HG02798 (cell line): ENCODE measurements around the gene HOXB5.
A peak's percentile ranks its signal among the peaks of the same experiment; 100 is the strongest.

ENCODE experiments used
- ATAC-seq: cut with Tn5 transposase; IDR thresholded peaks from one replicate; pipeline ENCODE4 v1.9.1; 2021; ENCODE audit warnings: mild to moderate bottlenecking; ENCODE audit not compliant: unreplicated experiment, poor library complexity

The HOXB5 gene

DNA sequence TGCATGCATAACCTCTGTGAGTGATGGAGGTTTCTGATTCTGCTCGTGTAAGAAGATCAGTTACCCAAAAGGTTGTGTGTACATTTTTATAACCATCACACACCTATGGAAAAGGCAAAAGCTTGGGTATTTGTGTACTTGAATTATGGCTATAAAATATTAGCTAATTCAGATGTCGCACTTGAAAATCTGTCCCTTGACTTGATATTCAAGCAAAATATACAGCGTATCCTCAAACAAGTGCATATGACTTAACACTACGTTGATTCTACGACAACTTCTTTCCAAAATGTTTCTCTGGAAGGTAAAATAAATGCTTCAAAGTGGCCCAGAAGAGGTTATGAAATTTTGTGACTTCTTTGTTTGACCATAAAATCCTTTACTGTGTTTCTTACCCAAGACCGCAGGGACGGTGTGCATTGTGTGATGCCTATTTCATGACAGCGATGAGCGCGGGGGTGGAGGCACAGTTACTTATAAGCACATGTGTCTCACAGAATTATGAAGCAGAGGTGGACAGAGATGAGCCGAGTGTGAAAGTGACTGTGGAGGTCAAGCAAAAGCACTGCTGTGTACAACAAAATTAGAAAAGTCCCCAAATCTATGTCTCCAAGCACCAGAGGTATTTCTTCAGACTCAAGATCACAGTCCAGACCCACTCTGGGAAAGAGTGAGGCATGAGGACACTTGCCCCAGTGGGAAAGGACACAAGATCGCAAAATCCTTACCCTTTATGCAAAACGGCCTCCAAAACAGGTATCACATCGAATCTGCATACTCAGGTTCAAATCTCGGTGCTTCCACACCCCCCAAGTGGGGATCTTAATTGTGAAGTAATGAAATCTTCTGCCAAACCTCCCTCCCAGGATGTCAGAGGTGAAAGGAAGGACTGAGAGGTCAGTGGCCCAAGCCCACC lies 36.7 kb upstream of the HOXB5 start:
- ATAC-seq: no peak

DNA sequence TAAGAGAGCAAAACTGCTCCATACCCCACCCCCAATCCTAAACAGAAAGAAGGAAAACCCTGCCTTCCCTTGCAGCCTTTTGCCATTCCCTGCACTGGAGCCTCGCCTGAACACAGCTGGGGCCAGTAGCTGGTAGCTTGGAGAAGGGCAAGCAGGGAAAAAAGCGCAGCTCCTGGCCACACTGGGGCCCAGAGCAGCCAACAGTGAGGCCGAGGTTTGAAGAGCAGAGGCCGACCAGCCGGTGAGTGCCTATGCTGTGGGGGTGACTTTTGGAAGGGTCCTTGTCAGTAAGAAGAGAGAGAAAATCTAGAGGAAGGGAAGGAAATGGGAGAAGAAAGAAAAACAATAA lies 35.8 kb upstream of the HOXB5 start:
- no peak for ATAC-seq

DNA sequence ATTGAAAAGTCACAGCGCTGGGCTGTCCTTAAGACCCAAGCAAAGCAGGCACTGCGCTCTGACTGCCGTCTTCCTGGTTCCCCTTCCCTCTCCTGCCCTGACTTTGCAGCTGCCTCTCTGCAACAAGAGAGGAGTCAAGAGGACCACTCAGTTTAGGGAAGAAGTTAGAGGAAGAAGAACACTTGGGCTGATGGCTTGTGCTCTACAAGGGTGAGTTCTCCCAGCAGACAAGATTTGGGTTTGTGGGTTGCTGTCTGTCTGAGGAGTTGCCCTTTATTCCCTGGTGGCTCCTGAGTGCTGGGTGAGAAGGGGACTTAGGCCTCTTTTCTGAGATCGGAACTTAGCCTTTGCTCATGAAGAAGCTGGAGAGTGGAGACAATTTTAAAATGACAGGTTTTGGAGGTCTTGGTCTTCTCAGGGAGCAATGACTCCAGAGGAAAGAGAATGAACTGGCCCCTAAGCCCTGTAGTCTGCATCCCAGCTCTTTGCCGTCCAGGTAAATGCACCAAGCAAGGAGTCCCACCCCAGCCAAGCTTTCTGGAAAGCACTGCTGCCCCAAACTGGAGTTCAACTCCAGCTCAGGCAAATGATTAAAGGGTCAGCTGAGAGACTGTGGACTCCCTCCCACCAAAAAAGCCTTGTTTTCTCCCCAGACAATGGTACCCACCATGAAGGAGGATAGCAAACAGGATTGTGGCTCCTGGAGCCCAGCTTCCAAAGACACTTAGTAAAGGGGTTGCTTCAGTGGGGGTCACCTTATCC lies 35.3 kb upstream of the HOXB5 start:
- ATAC-seq: no peak

DNA sequence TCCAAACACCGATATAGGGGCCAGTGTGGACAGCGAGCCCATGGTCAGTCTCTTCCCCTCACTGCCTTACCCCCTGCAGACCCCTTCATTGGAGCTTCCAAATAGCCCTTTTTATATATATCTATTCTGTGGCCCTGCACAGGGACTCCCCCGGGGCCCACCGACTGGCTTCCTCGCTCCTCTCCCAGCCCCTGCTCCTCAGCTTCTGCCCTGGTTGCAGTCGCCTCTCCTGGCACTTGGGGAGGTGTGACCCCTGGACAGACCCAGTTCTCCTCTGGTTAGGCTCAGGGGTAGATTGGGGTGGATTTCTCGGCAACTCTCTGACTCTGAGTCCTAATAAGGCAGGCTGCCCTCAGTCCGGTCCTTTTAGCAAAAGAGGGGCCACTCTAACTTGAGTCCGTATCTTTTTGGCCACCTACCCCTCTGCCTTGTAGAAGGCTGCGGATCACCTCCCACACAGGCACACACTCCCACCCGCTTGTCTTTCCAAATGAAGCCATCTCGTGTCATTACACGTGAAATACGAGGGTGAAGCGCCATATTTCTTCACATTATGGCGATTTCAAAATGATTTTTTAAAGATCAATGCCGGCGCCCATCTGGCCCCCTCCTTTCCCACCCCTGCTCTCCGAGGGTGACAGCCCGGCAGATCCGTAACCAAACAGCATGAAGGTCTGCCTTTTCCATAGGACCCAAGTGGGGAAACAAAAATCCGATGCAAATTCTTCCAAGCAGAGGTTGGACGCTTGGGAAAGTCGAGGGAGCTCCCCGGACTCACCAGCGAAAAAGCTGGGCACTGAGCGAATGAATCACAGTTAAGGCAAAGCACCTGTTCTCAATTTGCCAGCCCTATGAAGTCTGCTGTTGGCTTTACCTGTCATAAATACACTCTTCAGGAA lies 34.3 kb upstream of the HOXB5 start:
- no peak for ATAC-seq

DNA sequence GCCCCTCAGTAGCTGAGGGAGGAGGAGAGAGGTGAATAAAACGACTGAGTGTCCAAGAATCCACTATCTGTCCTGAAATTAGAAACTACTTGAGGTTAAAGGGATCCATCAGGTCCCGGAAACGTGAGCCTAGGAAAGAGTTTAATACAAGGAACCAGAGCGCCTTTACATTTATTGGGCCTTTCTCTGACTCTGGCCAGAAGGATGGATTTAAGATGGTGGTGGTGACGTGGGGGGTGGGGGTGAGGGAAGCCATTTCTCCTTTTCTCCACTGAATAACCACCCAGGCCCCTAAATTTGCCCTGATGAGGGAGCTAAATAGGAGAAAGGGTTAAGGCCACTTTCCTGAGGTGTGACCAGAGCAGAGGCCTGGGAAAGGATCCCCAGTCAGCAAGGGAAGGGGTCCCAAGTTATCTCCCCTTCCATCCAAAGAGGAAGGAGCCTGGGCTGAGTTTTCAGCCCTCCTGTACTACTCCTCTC lies 33.6 kb upstream of the HOXB5 start:
- no peak for ATAC-seq

DNA sequence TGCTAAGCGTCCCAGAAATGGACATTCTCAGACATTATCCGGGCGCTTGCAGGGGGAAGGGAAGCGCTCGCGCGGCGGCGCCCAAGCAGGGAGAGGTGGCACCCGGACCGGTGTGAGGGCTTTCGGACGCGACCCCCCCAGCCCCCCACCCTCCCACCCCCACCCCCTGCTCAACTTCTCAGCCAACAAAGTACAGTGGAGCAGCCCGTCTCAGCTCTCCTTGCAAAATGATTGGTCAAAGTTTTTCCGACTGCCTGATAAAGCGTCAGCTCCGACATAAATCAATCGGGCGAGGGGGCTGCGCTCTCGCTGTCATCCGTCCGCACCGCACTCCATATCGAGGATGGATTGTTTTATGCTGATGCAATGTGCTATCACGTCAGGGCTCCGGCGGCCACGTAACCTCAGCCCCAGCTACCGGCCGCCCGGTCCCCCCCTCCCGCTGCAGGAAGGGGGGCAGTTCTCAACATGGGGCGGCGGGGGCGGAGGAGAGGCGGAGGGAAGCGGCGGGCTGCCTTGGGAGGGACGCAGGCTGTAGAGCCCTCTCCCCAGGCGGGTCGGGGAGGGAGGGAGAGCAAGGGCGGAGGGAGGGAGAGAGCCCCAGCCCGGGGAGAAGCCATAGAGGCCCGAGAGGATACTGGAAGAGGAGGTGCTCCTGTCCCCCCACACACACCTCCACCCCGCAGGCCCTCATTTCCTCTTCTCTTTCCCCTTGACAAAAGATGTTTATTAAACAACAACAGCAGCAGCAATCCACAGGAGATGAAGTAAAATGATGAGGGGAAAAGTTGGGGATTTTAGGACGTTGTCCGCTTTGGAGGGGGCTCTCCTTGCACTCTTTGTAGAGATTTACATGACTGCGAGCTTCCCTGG lies 32.9 kb upstream of the HOXB5 start, which contains the start of gene HOXB9:
Gene HOXB9, minus strand, starts transcription at position 114 of the 873 bp plus-strand sequence. Its CDS starts 89 bp downstream, at position 25.
- no peak for ATAC-seq

DNA sequence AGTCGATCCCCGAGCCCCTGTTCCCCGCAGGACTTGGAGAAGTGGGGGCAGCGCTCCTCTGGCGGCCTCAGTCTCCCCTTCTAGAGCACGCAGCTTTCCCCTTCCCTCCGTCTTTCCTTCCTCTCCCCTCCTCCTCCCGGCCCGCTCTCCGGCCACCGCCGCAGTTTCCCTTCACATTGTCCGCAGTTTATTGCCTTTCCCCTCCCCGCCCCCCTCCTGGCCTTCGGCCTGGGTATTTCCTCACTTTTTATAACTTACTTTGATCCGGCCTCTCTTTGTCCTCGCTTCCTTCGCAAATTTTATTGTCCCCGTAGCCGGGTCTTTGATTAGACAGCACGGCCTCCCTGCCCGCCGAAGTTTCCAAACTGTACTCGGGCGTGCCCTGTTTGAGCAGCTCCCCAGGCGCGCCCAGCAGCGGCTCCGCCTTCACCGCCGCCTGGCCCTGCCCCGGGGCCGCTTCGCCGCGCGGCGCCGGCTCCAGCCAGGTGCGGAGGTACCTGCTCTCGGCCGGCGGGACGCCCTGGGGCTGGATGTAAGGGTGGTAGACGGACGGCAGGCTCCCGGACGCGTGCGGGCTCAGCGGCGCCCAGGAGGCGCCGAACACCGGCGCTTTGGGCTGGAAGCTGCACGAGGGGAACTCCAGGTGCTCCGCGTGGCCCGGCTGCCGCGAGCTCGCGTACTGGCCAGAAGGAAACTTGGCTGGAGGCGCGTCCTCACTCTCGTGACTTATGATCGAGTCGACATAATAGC lies 32.1 kb upstream of the HOXB5 start:
- ATAC-seq: peak; percentile 42

DNA sequence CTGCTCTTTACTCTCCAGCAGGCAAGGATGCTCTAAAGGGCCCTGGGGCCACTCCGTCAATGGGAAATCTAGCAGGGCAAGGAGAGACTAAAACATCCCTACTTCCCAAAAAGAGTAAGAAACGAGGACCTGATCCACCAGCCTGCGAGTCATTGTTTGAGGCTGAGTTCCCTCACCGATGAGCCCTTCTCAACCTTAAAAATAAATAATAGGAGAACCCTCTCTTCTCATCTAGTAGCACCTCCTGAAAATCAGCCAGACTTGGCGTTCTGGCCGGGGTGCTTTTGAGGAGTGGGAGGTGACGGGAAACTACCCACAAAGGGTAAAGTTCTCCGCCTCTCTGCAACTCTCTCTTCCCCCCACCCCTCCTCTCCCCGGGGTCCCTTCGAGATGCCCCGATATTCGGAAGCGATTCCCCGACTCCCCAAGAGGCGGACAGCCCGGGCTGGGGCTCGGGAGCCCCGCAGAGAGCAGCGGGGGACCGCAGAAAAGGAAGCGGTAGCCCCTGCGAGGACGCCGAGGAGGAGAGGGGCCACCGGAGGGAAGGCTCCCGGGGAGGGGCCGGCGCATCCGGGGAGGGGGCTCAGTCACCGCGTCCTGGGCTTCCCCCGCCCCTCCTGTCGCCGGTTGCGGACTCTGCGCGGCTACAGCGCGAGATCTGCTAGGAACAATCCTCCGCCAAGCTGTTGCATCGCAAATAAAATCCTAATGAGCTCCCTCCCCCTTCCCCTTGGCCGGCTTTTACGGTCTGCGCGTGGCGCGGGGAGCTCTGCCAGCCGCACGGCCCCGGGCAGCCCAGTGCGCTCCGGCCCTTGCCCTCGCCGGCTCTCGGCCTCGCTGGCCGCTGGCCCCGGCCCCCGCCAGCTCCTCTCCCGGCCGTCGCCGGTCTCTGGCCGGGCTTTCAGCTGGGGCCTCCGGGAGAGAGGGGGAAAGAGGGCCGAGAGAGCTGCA lies 31.2 kb upstream of the HOXB5 start:
- no peak for ATAC-seq

DNA sequence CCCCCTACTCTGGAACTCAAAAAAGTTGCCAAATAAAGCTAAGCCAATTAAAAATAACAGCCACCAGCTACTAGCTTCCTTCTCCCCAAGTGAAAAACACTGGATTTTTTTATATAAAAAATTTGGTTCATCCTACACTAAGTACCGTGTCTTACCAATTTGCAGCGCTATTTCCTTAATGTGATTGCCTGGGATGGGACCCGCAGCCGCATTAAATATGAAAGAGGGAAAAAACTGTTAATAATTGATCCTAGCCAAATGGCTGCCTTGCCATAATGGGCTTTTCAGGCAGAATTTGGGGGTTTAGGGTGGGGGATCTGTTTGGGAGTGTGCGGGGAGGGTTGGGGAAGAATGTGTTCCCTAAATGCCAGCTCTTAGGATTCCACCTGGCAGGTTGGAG lies 30.5 kb upstream of the HOXB5 start:
- no peak for ATAC-seq

DNA sequence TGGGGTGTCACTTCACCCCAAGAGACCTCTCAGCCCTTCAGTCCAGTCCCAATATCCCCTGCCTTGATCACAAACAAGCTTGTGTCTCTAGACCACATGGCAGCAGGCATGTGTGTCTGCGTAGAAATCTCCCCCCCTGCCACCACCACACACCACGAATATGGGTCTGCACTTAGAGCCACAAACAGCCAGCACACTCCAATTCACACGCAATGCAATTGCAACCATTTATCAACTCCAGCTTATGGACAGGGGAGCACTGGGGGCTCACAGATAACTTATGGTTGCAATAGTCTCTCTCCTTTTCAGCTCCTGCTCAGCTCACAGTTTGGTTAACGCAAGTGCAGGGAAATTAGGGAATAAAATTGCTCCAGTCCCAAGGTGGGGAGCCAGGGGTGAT lies 30.0 kb upstream of the HOXB5 start:
- no peak for ATAC-seq

DNA sequence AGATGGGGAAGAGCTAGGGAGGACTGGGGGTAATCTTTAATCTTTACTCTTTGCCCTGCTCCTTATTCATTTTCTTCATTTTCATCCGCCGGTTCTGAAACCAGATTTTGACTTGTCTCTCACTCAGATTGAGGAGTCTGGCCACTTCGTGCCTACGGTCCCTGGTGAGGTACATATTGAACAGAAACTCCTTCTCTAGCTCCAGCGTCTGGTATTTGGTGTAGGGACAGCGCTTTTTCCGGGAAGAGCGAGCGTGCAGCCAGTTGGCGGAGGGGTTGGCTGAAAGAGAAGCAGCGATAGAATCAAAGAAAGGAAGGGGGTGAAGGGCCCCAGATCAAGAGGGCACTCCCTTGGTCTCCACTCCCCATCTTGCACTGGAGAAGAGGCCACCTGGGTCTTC lies 29.3 kb upstream of the HOXB5 start:
- no peak for ATAC-seq

DNA sequence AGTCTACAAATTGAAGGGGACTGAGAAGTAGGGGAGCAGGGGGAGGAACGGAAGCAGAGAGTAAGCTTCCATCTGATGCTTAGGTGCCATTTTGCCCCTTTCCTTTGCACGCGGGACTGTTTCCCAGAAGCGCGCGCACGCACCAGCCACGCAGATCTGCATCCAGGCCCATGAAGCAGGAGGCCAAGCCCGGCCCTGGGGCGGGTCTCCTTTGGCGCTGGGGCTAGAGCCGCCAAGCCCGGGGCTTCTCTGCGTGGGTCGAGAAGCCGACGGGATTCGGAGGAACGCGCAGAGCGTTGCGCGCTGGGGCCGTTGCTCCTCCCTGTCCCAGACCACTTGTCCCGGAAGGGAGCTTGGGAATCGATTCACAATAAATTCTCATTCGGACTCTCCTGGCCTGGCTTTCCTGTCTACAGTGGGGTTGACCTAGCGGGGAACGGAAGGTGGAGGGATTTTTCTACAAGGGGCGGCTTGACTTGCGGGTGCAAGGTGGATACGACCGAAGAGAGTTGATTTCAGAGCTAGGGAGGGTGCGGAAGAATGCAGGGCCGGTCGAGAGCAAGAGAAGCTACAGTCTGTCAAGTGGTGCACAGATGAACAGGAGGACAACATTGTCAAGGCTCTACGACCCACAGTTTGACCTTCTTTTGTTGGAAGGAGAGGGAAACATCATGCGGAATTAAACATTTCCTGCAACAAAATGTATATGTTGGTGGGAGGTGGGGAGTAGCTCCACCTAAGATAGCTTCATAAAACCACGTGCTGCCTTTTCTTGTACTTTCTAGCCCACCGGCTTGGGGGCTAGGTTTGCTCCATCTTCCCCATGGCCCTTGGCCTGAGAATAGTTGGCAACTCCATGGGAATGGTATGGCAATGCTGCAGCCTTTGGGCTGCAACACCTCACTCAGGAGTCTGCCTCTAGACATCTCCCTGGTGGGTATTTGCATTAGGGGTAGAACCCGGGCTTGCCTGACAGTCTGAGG lies 28.1 kb upstream of the HOXB5 start:
- ATAC-seq: no peak

DNA sequence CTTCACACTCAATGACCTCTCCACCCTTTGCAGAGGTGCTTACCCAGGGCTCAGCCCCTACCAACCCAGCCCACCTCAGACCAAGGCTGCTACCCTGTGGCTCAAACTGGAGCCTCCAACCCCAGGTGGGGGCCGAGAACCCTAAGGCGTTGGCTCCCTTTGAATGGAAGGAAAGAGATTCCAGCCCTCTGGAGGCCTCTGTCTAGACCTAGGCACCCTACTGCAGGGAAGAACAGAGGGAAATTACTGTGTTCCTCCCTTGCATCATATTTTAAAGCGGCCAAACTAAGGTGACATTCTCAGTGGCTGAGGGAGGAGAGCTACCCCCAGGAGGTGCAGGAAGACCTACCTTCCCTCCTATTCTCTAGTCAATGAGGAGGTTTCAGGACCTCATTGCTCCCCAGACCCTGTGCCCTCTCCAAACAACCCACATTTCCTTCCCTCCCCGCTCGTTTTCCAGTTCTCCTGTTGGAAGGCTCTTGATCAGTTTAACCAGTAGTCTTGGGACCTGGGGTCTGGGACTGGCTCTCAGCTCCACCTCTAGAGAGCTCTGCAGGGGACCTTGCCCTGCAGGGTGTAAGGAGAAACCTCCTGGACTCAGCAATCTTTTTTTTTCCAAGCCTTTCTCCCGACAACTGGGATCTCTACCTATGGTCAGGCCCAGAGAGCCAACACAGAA lies 27.0 kb upstream of the HOXB5 start:
- ATAC-seq: no peak

DNA sequence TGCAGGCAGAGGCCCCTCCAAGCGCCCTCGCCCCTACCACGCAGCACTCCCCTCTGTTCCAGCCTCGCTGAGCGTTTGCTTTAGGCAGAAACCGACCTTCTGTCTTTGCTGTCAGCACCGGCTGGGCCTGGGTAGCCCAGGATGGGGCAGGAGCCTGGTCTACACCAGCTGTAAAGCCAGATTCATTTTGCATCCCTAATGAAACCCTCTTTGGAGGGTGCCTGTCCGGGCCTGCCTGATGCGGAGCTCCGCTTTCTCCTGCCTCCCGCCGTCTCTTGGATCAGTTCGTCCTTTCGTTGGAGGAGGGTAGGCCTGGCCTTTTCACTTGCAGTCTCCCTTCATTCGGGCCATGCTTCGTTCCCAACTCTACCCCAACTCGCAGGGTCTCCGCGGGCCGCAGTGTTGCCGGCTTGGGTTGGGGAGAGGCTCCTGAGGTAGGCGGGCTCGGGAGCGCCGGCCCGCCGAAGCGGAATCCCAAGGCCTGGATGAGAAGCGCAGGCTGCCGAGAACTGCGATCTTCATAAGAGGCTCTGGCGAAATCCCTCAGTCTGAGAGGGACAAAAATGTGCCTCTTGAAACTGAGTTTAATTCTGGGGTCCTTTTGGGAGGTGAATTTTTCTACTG lies 26.4 kb upstream of the HOXB5 start:
- ATAC-seq: no peak

DNA sequence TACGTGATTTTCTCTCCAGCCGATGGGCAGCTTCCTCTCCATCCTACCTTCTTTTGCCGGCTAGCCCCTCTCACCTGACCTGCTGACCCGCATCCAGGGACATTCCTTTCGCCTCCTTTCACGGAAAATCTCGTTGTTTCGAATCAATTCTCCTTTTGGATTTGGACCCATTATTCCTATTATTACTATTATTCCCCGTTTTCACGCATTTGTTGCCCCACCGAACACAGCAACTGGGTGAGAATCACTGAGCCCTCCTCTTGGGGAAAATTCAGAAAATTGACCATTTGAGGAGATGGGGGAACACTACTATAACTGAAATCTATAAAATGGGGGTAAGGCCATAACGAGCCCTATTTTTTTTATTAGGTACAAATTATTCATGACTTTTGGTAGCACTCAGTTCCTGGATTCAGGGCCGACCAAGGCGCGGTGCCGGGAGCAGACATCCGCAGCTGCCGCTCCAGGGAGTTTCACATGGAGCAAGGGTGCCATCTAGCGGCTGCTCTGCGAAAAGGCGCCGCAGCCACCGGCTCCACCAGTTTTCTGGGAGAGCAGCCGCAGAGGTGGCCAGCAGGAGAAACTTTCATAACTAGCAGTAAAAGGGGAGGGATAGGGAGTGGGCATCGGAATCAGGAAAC lies 24.8 kb upstream of the HOXB5 start:
- no peak for ATAC-seq
